ENCODE results near the gene CARD19. TPM values are rescaled to one million over a fixed set of nuclear protein-coding genes. Genes with fewer than 3 reads are reported as not detected.

The CARD19 gene
- 41.0 to 65.5 TPM (median 62.1 TPM) in 5 replicates for total RNA-seq (2022; extraction: Qiagen RNA extraction)

GRCh38 chr9:93096131-93096802 lies at the start of gene CARD19:
CARD19 (plus strand) TSS chr9:93096217; CDS start chr9:93096346, 129 bp downstream.

GRCh38 chr9:93058355-93059010 lies 37.5 kb upstream of the CARD19 start, which contains the start of gene SUSD3:
SUSD3 (plus strand) TSS chr9:93058701; CDS start chr9:93058743, 42 bp downstream.

GRCh38 chr9:93134015-93134739 lies 38.2 kb downstream of the CARD19 start, which contains the start of gene NINJ1:
NINJ1 (minus strand) TSS chr9:93134251; CDS start chr9:93134217, 34 bp downstream.

Other genes starting within 250 kb of the CARD19 start
- 1.6 to 3.0 TPM (median 2.3 TPM) in 5 replicates for gene ZNF484, start 218.2 kb upstream of the CARD19 start, total RNA-seq (2022; extraction: Qiagen RNA extraction)
- 0.10 to 0.93 TPM (median 0.27 TPM) in 5 replicates for gene FGD3, start 148.7 kb upstream of the CARD19 start, total RNA-seq (2022; extraction: Qiagen RNA extraction)
- 0.31 to 1.0 TPM (median 1.0 TPM) in 5 replicates for gene SUSD3, start 37.5 kb upstream of the CARD19 start, total RNA-seq (2022; extraction: Qiagen RNA extraction)
- gene NINJ1, start 38.0 kb downstream of the CARD19 start, total RNA-seq (2022; extraction: Qiagen RNA extraction), result 65.8 to 103 TPM (median 80.5 TPM) in 5 replicates
- gene WNK2, start 87.9 kb downstream of the CARD19 start, total RNA-seq (2022; extraction: Qiagen RNA extraction), result 5.6 to 6.5 TPM (median 6.4 TPM) in 5 replicates

Measured in A549 treated with Hydrocortisone at 1 μM for 4 hours (cell line).